Adipocyte (in vitro differentiated cells): ENCODE results near the gene RUNX3.

ENCODE experiments used
- DNase-seq: peaks from one replicate; pipeline ENCODE4 v3.0.0-alpha.2; 2015; ENCODE audit warnings: low read depth
- H3K27me3 ChIP-seq: replicated peaks from 2 replicates; pipeline ENCODE4 v1.7.0; 2013; ENCODE audit warnings: mild to moderate bottlenecking, low read length, moderate library complexity; ENCODE audit not compliant: control insufficient read depth, insufficient read depth
- H3K36me3 ChIP-seq: 2 replicates; pipeline ENCODE4 v1.7.0; 2013; ENCODE audit warnings: low read length, mild to moderate bottlenecking, moderate library complexity; ENCODE audit not compliant: control insufficient read depth, insufficient read depth, severe bottlenecking
- H3K4me1 ChIP-seq: 2 replicates; pipeline ENCODE4 v1.7.0; 2013; ENCODE audit warnings: mild to moderate bottlenecking, low read length, moderate library complexity; ENCODE audit not compliant: control insufficient read depth, insufficient read depth
- H3K4me3 ChIP-seq: 2 replicates; pipeline ENCODE4 v1.7.0; 2013; ENCODE audit warnings: mild to moderate bottlenecking, low read length, moderate library complexity
- H3K9ac ChIP-seq: 2 replicates; pipeline ENCODE4 v1.7.0; 2013; ENCODE audit warnings: mild to moderate bottlenecking, low read length, moderate library complexity
- H3K9me3 ChIP-seq: 2 replicates; pipeline ENCODE4 v1.7.0; 2013; ENCODE audit warnings: mild to moderate bottlenecking, low read length, moderate library complexity; ENCODE audit not compliant: control insufficient read depth

Gene RUNX3

DNA sequence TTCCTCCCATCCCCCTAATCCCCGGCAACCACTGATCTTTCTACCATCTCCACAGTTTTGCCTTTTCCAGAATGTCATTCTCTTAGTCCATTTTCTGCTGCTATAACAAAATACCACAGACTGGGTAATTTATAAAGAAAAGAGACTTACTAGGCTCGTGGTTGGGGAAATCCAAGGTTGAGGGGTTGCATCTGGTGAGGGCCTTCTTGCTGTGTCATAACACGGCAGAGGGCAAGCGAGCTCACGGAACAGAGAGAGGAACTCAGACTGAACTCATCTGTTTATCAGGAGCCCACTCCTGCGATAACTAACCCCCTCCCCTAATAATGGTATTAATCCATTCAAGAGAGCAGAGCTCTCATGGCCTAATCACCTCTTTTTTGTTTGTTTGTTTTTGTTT is 52.0 kb downstream of the RUNX3 start:
- no peaks in the 10 kb centered on the region for H3K36me3 ChIP-seq
- no peak overlapping the region for H3K9ac ChIP-seq
- DNase-seq = no peak
- H3K27me3 ChIP-seq = no peaks in the 10 kb centered on the region
- H3K4me1 ChIP-seq = peaks cover 10% of the 10 kb centered on the region
- H3K9me3 ChIP-seq = peaks cover 6% of the 10 kb centered on the region
- no peak overlapping the region for H3K4me3 ChIP-seq

DNA sequence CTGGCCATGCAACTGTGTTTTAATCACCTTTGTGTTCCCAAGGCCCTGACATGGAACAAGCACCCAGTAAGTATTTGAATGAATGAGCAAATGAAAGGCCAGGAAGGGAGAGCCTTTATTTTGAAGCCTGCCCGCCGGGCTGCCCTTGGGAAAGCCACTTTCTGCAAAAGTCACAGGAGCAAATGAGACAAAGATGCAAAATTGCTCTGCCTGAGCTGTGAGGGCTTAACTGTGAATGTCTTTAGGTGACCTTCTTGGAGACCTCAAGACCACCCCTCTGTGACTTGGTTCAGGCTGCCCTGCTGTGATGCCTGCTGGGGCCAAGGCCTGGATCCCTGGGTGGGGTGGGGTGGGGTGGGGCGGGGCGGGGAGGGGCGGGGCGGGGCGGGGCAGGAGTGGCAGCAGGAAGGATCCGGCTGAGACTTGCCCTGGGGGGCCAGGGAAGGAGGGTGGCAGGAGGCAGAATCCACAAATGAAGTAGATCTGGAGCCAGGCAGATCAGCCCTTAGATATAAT is 54.0 kb downstream of the RUNX3 start:
- H3K4me1 ChIP-seq = peaks cover 10% of the 10 kb centered on the region
- H3K4me3 ChIP-seq = no peak overlapping the region
- peaks cover 5% of the 10 kb centered on the region for H3K9me3 ChIP-seq
- H3K9ac ChIP-seq = no peak overlapping the region
- H3K27me3 ChIP-seq = peaks cover 2% of the 10 kb centered on the region
- DNase-seq = no peak
- H3K36me3 ChIP-seq = no peaks in the 10 kb centered on the region

DNA sequence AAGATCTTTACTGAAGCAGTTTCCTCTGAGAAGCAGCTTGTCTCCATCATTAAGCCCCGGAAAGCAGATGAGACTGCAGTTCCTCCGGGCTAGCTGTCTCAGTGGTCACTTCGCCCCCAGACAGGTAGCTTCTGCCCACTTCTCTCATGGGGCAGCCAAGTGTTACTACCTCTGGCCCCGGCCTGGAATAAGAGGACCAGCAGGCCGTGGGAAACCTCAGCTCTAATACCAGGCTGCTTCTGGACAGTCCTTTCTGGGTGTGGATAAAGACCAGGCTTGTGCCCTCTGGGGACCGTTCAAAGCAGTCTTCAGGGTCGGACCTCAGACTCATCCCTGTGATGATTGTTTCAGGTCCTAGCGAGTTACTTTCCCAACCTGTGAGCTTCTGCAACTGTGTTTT is 54.8 kb downstream of the RUNX3 start:
- Histone ChIP-seq H3K36me3 (no peaks in the 10 kb centered on the region), H3K9ac (no peak overlapping the region), H3K4me1 (peaks cover 10% of the 10 kb centered on the region), H3K4me3 (no peak overlapping the region), H3K27me3 (peaks cover 2% of the 10 kb centered on the region), H3K9me3 (no peaks in the 10 kb centered on the region)
- no peak for DNase-seq

DNA sequence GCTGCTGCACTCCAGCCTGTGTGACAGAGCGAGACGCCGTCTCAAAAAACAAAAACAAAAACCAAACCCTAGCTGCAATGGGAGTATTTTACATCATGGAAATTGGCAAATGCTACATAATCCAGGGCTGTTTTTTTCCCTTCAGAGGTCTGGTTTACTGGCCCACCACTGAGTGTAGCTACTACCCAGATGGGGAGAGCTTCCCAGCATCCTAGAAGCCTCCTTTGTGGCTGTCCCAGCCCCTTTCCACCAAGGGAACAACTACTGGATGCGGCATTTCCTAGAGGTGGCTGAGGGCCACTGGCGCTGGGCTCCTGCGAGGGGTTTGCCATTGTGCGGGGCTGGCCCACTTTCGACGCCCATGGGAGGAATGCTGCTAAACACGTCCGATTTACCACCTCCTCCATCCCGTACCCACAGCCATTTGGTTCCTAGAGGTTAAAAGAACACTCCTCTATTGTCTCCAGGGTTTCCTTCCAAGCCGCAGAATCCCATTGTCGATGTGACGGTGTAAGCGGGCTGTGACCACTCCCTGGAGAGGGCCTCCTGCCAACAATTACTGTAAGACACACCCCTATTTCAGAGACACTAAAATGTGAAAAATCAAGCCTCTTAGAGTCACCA is 55.4 kb downstream of the RUNX3 start:
- Histone ChIP-seq H3K4me1 (peaks cover 10% of the 10 kb centered on the region), H3K27me3 (peaks cover 2% of the 10 kb centered on the region), H3K36me3 (no peaks in the 10 kb centered on the region), H3K9me3 (no peaks in the 10 kb centered on the region), H3K4me3 (no peak overlapping the region), H3K9ac (no peak overlapping the region)
- no peak for DNase-seq

DNA sequence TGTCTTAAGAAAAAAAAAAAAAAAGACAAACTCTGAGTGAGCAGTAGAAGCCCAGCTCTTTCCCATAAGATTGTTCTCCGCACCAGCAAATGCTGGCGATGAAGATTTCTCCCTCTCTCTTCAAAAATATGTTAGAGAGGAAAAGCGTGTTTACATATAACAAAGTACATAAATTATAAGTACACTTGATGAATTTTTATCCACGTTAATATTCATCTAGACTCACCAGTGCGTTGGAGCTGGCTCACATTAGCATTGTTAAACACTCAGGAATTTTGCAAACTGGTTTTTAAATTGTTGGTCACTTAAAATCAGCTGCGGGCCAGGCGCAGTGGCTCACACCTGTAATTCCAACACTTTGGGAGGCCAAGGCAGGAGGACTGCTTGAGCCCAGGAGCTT is 56.0 kb downstream of the RUNX3 start:
- H3K36me3 ChIP-seq = no peaks in the 10 kb centered on the region
- DNase-seq = no peak

DNA sequence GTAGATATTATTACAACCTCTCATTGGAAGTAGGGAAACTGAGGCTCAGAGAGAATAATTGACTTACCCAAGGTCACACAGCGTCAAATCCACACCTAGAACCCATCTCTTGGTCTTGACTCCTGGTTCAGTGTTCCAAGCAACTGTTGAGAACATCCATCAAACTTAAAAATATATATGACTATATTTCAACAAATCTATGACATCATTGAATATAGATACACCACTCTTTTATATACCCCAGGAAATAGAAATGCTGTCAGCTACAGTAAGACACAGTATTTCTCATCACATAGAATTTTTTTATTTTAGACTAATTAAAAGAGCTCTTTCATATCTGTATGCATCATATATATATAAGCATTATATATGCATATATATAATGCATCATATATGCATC is 56.9 kb downstream of the RUNX3 start:
- no peak overlapping the region for H3K4me3 ChIP-seq
- H3K27me3 ChIP-seq = peaks cover 2% of the 10 kb centered on the region
- no peak overlapping the region for H3K9ac ChIP-seq
- no peak for DNase-seq
- H3K9me3 ChIP-seq = no peaks in the 10 kb centered on the region
- no peaks in the 10 kb centered on the region for H3K4me1 ChIP-seq
- H3K36me3 ChIP-seq = no peaks in the 10 kb centered on the region

More for the DNA sequence above, 56.0 kb downstream of the RUNX3 start:
- Histone ChIP-seq H3K4me1 (peaks cover 6% of the 10 kb centered on the region), H3K9ac (no peak overlapping the region), H3K9me3 (no peaks in the 10 kb centered on the region), H3K4me3 (no peak overlapping the region), H3K27me3 (peaks cover 2% of the 10 kb centered on the region)

DNA sequence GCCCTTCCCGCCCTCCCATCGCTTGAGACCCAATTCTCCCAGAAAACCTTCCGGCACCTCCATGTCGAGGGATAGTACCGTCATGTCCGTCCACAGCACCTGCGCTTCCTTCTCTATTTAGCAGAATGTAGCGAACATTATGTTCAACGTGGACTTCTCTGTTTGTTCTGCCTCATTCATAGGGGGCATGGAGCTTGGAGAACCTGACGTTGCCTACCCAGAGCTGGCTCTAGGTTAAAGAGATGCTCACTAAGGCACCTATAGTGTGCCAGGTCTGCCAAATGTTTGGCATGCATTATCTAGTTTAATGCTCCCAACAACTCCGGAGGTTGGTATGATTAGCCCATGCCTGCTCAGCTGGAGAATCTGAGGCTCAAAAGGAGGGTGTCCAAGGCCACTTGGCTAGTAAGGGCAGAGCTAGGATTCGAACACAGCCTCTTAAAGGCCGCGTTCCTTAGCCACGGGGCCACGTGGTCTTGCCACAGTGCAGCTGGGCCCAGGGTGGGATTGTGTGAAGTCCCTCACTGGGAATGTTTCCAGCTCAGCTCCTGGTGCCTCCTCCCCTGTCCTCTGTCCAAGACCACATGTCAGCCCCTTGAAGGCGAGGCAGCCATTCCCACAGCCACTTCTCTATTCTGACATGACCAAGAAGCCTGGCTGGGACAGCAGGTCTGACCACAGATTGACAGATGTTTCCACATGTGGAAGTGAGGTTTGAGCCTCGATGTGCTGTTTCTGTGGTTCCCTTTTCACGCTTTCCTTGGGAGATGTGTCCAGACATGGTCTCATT is 57.8 kb downstream of the RUNX3 start:
- Histone ChIP-seq H3K4me1 (no peaks in the 10 kb centered on the region), H3K9ac (no peak overlapping the region), H3K27me3 (peaks cover 11% of the 10 kb centered on the region), H3K36me3 (no peaks in the 10 kb centered on the region), H3K4me3 (no peak overlapping the region), H3K9me3 (no peaks in the 10 kb centered on the region)
- DNase-seq = no peak

DNA sequence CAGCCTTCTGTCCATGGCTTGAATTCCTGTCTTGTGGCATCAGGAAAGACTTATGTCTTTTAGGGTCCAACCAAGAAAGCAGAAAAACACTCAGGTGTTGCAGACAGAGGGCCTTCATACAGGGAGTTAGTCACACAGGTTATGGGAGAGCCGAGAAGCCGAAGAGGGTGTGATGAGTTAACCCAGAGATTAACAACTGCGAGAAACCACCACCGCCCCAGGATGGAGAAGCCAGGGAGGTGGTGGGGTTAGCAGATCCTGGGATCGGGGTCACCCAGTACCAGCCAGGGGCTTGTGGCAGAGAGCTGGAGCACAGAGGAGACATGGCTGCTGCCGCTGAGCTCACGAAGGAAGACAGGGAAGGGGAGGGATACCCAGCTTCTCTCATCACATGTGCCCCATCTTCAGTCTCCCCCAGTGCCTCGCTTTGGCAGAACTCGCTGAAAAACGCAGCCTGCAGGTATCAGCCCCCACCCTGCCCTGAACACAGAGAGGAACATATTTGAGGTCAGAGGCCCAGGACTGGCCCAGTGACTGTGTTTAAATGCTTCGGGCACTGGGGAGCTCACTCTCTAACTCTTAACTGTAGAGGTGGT is 58.7 kb downstream of the RUNX3 start:
- no peaks in the 10 kb centered on the region for H3K9me3 ChIP-seq
- no peak overlapping the region for H3K9ac ChIP-seq
- no peak for DNase-seq
- peaks cover 7% of the 10 kb centered on the region for H3K4me1 ChIP-seq
- no peaks in the 10 kb centered on the region for H3K36me3 ChIP-seq
- no peak overlapping the region for H3K4me3 ChIP-seq
- H3K27me3 ChIP-seq = peaks cover 17% of the 10 kb centered on the region

DNA sequence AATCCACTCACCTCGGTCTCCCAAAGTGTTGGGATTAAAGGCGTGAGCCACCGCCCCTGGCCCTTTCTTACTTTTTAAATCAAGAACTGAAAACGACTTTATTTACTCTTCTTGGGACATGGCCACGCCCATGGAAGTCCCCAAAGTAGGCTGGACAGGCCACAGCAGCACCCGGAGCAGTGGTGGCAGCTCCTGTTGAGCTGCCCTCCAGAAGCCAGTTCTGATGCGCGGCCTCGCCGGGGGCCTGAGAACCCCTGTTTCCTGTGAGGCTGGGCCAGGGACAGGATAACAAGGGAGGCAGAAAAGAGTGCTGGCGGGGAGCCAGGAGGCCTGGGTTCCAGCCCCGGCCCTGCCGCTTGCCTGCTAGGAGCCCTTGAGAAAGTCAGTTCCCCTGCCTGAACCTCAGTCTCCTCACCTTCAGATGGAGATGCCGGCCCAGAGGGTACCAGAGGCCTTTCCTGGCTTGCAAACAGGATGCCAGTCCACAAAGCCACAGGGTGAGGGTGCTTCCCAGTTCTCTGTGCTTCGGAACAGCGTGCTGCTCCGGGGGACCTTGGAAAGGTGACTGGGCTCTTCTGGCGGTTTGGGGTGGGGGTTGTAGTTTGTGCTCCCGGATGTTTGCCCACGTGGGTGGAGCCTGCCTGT is 59.4 kb downstream of the RUNX3 start:
- no peak overlapping the region for H3K4me3 ChIP-seq
- H3K4me1 ChIP-seq = peaks cover 10% of the 10 kb centered on the region
- H3K36me3 ChIP-seq = no peaks in the 10 kb centered on the region
- no peak overlapping the region for H3K9ac ChIP-seq
- DNase-seq = no peak
- peaks cover 17% of the 10 kb centered on the region for H3K27me3 ChIP-seq
- no peaks in the 10 kb centered on the region for H3K9me3 ChIP-seq

DNA sequence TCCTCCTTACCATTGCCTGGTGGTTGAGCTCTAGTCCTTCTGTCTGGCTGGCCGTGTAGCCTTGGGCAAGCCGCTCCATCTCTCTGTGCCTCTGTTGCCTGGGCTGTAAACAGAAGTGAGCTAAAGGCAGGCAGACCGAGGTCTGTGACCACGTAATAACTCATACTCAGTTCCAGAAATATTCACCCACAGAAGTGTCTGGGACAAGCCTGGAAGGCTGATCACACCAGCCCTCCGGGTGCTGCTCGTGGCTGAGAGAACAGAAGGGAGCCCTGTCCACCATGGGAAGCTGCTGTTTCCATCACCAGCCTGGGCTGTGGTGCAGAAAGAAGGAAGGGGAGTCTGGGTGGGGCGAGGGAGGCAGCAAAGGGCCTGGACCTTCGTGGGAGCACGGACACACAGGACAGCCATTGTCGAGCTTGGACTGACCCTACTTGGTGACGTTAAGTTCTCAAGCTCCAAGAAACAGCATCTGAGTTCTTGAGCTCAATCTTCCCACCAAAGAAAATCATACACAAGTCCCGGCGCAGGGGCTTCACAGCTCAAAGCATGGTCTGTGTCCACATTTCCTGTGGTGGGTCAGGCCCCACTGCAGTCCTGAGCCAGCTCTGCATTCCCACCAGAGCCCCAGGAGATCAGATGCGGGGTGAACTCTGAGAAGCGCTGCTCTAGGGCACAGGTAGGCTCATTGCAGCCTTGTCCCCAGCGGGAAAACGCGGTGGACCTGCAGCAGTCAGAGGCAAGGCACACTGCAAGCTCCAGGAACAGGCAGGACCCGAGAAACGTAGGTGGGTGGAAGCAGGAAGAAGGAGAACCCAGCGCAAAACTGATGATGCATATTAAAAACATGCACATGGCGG is 61.8 kb downstream of the RUNX3 start:
- no peak for DNase-seq
- peaks cover 10% of the 10 kb centered on the region for H3K4me1 ChIP-seq
- H3K4me3 ChIP-seq = no peak overlapping the region
- no peaks in the 10 kb centered on the region for H3K9me3 ChIP-seq
- H3K27me3 ChIP-seq = peaks cover 17% of the 10 kb centered on the region
- H3K36me3 ChIP-seq = no peaks in the 10 kb centered on the region
- H3K9ac ChIP-seq = no peak overlapping the region
